ENCODE measurements around the gene MFSD12.
"Not testable (repeated sequence)": the region's sequence is repeated elsewhere in the genome, so short reads cannot be mapped to it uniquely, and the experiment has no call there.

The MFSD12 gene

DNA sequence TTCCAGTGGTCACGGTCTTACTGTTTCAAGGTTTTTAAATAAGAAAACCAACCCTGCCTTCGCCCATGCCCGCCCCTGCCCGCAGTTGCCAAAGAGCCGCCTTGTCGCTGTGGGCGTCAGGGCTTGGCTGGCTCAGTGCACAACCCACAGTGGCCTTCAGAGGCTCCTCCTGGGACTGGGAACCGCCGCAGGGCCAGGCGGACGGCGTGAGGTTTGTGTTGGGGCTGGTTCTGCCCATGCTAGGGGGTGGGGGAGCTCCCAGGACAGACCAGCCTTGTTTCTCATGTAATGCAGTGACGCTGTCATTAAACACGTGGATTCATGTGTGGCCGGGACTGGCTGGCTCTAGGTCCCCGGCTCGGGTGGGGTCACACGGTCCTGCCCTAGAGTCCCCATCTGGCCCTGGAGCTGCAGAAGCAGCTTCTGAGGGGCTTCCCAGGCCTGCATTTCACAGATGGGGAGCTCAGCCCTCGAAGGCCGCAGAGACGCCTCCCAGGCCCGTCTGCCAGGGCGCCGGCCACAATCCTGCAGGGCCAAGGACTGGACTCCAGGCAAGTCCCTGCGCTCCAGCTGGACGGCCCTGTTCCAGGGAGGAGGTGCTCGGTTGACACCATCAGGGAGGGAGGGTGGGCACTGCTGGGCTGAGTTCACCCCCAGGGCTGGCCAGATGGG, 20.8 kb downstream of the MFSD12 start:
- no peak for DNase-seq

DNA sequence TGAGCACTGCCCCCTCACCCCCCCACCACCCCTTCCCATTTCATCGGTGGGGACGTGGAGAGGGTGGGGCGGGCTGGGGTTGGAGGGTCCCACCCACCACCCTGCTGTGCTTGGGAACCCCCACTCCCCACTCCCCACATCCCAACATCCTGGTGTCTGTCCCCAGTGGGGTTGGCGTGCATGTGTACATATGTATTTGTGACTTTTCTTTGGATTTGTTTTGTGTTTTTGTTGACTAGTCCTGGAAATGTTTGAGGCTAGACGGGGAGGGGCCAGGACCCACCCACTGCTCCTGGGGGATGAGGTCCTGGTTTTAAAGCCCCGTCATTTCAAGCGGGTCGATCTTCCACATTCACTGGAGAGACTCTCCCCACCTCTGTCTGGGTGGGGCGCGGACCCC, 21.4 kb downstream of the MFSD12 start:
- DNase-seq, result no peak

DNA sequence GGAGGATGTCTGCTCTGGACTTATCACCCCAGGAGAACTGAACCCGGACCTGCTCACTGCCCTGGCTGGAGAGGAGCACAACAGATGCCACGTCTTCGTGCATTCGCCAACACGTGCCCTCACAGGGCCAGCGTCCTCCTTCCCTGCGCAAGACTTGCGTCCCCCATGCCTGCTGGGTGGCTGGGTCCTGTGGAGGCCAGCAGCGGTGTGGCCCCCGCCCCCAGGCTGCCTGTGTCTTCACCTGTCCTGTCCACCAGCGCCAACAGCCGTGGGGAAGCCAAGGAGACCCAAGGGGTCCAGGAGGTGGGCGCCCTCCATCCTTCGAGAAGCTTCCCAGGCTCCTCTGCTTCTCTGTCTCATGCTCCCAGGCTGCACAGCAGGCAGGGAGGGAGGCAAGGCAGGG, 21.8 kb downstream of the MFSD12 start:
- no peak for DNase-seq

DNA sequence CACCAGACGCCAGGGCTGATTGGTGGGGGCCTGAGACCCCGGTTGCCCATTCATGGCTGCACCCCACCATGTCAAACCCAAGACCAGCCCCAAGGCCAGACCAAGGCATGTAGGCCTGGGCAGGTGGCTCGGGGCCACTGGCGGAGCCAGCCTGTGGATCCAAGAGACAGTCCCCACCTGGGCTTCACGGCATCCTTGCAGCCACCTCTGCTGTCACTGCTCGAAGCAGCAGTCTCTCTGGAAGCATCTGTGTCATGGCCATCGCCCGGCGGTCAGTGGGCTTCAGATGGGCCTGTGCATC, 22.2 kb downstream of the MFSD12 start:
- DNase-seq, result no peak

DNA sequence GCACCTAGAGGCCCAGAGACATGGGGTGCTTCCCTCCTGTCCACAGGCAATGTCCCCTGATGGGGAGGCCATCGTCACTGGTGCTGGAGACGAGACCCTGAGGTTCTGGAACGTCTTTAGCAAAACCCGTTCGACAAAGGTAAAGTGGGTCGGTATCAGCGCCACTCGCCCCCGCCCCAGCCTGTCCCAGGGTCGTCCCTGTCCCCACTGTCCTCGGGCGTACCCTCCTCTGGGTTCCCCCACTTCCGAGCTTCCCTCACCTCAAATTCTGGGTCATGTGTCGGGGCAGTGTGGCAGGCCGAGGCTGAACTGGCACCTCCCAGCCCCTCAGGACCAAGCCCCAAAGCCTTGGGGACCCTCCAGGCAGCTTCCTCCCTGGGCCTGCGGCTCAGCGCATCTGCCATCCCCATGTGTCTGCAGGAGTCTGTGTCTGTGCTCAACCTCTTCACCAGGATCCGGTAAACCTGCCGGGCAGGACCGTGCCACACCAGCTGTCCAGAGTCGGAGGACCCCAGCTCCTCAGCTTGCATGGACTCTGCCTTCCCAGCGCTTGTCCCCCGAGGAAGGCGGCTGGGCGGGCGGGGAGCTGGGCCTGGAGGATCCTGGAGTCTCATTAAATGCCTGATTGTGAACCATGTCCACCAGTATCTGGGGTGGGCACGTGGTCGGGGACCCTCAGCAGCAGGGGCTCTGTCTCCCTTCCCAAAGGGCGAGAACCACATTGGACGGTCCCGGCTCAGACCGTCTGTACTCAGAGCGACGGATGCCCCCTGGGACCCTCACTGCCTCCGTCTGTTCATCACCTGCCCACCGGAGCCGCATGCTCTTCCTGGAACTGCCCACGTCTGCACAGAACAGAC, 22.8 kb downstream of the MFSD12 start:
- no peak for DNase-seq

DNA sequence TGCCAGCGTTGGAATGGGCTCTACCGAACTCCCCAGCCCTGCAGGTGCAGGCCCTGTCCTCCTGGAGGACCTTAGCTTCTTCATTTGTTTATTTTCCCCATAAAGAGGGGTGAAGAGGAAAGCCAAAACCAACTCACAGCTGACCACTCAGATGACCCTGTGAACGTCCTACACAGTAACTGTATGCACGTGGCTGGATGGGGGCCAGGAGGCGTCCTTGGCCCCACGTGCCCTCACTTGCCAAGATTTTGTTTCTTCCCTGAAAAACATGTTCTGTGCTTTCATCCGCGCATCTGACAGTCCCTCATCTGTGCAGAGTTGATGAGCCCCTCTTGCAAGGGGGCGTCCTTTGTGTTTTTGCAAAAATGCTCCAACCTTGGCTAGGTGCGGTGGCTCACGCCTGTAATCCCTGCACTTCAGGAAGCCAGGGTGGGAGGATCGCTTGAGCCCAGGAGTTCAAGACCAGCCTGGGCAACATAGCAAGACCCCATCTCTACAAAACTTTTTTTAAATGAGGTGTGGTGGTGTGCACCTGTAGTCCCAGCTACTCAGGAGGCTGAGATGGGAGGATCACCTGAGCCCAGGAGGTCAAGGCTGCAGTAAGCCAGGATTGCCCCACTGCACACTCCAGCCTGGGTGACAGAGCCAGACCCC, 23.7 kb downstream of the MFSD12 start:
- no peak for DNase-seq

DNA sequence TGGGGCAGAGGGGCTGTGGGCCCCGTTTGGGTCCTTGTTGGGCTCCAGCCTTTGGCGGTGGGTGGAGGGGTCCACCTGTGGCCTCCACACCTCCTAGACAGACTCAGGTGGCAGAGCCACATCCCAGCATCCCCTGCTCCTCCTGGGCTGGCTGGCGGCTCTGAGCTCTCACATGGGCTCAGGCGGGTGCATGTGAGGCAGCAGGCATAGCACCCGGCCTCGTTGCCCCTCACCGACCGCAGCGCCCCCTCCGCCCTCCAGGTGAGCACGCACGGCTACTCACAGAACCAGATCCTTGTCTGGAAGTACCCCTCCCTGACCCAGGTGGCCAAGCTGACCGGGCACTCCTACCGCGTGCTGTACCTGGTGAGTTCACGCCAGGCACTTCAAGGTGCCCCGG, 24.4 kb downstream of the MFSD12 start:
- DNase-seq, result no peak

DNA sequence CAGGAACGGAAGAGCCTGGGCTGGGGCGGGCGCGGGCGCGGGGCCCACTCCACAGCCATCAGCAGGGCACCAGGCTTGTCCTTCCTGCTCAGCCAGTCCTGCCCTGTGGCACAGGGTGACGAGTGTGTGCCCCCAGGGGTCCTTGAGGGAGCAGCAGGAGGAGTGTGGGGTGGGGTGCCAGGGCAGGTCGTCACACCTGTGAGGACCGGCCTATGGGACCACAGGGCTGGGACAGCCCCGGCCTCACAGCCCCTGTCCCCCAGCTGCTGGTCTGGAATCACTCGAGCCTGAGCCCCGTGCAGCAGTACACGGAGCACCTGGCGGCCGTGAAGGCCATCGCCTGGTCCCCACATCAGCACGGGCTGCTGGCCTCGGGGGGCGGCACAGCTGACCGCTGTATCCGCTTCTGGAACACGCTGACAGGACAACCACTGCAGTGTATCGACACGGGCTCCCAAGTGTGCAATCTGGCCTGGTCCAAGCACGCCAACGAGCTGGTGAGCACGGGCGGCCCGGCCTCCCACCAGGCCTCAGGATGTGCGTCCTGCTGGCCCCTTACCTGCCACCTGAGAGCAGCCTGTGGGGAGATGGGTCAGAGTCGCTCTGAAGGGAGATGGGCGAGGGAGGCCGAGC, 25.1 kb downstream of the MFSD12 start:
- DNase-seq, result no peak

DNA sequence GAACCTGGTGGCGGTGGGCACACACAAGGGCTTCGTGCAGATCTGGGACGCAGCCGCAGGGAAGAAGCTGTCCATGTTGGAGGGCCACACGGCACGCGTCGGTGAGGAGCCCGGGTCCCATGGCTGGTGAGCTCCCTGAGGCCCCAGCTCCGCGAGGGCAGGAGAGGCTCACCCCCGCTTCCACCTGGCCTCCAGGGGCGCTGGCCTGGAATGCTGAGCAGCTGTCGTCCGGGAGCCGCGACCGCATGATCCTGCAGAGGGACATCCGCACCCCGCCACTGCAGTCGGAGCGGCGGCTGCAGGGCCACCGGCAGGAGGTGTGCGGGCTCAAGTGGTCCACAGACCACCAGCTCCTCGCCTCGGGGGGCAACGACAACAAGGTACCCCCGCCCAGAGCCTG, 25.7 kb downstream of the MFSD12 start:
- no peak for DNase-seq

DNA sequence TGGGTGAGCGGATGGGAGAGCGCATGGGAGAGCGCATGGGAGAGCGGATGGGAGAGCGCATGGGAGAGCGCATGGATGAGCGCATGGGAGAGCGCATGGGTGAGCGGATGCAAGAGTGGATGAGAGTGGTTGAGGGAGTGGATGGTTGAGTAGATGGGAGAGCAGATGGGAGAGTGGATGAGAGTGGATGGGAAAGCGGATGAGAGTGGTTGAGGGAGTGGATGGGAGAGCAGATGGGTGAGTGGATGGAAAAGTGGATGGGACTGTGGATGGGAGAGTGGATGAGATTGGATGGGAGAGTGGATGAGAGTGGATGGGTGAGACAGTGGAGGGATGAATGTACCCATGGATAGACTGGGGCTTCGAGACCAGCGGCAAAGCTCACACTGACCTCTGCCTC, 27.0 kb downstream of the MFSD12 start:
- no peak for DNase-seq

DNA sequence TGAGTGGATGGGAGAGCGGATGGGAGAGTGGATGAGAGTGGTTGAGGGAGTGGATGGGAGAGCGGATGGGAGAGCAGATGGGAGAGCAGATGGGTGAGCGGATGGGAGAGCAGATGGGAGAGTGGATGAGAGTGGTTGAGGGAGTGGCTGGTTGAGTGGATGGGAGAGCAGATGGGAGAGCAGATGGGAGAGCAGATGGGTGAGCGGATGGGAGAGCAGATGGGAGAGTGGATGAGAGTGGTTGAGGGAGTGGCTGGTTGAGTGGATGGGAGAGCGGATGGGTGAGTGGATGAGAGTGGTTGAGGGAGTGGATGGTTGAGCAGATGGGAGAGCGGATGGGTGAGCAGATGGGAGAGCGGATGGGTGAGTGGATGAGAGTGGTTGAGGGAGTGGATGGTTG, 28.1 kb downstream of the MFSD12 start:
- DNase-seq, result not testable (repeated sequence)

DNA sequence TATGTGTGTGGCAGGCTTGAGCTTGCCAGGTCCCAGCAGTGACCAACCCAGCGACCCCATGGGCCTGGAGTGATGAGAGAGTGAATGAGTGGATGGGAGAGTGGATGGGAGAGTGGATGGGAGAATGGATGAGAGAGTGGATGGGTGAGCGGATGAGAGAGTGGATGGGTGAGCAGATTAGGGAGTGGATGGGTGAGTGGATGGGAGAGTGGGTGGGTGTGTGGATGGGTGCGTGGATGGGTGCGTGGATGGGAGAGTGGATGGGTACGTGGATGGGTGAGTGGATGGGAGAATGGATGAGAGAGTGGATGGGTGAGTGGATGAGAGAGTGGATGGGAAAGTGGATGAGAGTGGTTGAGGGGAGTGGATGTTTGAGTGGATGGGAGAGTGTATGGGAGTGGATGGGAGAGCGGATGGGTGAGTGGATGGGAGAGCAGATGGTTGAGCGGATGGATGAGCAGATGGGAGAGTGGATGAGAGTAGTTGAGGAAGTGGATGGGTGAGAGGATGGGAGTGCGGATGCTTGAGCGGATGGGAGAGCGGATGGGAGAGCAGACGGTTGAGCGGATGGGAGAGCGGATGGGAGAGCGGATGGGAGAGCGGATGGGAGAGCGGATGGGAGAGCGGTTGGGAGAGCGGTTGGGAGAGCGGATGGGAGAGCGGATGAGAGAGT, 28.7 kb downstream of the MFSD12 start:
- no peak for DNase-seq

DNA sequence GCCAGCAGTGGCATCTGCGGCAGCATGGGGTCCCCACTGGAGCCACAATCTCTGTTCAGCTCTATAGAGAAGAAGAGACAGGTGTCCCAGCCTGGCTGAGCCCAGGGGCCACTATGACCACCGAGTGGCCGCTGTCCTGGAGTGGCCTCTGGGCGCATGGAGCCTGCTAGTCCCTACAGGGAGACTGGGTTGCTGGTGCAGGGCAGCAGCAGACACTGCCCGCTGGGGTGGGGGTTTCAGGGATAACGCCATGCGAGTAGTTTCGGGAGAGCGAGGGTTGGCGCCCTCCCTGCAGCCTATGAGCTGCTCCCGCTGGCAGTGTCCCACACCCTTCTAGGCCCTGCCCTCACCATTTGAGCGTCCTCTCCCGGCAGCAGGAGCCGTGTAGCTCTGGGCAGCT, 29.3 kb downstream of the MFSD12 start:
- no peak for DNase-seq

DNA sequence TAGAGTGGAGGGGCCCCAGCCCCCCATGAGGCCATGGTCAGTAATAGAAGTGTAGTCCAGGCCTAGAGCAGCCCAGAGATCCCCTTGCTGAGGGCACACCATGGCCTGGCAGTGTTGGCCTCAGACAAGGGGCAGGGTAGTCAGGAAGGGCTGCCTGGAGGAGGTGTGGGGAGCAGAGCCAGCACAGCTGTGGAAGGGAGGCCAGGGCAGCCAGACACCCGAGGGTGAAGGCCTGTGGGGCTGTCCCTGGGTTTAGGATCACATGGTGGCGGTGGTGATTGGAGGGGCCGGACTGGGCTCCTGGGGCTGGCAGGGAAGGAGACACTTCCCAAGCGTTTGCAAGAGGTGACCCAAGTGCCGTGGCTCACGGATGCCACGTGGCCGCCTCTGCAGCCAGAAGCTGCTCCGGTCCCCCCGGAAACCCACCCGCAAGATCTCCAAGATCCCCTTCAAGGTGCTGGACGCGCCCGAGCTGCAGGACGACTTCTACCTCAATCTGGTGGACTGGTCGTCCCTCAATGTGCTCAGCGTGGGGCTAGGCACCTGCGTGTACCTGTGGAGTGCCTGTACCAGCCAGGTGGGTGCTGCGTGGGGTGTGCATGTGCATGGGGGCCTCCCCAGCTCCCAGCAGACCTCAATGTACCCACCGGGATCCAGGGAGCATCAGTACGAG, 30.0 kb downstream of the MFSD12 start:
- DNase-seq, result no peak

DNA sequence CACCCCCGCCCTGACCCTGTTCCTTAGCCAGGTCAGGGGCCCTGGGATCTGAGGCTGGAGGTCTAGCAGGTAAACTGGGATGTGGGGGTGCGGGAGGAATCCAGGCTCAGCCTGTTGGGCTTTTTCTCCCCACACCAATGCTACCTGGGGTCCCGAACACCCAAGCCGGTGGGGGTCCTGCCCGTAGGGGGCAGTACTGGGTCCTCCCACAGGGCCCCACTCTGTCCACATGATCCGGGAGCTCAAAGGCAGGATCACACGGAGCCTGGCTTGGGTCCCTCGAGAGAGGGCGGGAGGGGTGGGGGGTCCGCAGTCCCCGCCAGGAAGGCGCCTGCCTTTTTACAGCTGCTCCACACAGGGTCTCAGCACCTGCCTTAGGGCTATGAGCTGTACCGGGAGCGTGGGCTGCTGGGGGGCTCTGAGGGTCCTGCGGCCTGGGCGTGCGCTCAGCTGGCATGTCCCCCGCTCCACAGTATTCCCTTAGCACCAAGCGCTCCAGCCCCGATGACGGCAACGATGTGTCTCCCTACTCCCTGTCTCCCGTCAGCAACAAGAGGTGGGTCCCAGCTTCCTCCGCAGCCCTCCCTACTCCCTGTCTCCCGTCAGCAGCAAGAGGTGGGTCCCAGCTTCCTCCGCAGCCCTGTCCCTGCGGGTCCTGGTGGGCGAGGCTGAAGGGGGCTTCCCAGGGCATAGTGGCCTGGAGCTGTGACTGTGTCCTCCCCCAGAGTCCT, 30.7 kb downstream of the MFSD12 start:
- no peak for DNase-seq

DNA sequence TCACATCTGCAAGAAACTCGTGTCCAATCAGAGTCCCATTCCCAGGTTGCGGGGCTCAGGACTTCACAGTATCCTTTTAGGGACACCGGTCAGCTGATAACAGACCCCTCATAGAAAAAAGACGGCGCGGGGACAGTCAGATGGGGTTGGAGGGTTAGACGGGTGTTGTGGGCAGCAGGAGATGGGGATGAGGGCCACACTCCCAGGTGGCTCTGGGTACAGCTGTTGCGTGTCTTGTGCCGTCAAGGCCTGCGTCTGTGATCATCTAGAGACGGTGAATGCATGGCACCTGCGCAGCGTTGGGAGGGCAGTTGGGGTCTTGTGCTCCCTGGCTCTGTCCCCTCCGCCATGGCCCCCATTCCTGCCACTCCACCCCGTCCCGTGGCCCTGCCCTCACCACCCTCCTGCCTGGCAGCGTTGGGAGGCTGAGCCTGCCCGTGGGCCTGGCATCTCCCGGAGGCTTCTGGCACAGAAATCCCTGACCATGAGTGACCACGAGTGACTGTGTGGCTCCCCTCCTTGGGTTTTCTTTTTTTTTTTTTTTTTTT, 32.4 kb downstream of the MFSD12 start:
- no peak for DNase-seq

DNA sequence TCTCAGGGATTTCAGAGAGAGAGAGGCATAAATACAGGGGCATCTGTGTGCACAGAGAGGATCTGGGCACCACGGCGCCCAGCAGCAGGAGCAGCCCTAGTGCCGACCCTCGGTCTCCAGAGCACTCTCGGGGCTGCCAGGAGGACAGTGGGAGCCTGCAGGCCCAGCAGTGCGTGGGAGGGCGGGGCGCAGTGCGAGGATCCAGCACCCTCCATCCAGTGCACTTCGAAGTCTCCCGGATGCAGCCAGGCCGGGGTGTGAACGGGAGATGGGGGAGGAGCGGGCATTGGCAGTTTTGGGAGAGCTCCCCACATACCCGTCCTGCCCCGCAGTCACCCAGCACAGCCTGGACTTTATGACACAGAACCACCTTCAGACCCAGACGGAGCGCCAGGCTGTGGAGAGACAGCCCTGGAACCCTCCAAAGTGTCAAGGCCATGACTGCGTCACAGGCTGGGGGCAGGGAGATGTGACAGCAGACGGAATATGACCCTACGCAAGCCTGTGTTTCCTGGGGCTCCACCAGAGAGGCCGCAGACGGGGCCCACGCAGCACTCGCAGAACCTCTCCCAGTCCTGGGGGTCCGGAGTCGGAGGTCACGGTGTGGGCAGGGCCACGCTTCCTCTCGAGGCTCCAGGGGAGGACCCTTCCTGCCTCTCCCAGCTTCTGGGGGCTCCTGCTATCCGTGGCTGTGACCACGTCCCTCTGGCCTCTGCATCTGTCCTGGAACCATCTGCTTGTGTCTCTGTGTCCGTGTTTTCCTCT, 33.1 kb downstream of the MFSD12 start:
- DNase-seq, result no peak

DNA sequence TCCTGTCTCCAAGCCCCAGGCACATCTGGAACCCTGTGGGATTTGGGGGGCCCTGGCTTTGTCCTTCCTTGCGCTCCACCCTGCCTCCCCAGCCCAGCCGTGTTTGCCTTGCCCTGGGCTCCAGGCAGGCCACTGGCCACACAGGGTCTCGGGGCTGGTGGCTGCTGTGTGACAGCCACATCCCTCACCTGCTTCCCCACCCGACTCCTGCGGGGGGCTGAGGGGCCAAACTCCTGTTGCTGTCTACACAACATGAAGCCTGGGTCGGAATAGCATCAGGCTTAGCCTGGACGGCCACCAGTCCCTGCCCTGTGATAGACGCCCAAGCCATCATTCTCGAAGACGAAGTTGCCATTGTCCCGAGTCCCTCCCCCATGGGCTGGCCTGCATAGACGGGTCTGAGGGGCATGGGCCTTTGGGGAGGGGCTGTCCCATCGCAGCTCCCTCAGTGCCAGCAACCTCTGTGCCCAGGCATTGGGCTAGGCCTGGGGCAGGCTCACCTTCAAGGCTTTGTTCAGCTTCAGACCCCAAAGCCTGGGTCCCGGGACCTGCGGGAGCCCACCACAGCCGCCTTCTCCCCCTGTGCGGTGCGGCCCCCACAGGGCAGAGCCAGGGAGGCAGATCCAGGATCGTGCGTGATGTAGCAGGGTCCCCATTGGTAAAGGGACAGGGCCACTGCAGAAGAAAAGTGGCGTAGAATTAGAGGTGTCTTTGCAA, 33.9 kb downstream of the MFSD12 start:
- DNase-seq, result no peak

DNA sequence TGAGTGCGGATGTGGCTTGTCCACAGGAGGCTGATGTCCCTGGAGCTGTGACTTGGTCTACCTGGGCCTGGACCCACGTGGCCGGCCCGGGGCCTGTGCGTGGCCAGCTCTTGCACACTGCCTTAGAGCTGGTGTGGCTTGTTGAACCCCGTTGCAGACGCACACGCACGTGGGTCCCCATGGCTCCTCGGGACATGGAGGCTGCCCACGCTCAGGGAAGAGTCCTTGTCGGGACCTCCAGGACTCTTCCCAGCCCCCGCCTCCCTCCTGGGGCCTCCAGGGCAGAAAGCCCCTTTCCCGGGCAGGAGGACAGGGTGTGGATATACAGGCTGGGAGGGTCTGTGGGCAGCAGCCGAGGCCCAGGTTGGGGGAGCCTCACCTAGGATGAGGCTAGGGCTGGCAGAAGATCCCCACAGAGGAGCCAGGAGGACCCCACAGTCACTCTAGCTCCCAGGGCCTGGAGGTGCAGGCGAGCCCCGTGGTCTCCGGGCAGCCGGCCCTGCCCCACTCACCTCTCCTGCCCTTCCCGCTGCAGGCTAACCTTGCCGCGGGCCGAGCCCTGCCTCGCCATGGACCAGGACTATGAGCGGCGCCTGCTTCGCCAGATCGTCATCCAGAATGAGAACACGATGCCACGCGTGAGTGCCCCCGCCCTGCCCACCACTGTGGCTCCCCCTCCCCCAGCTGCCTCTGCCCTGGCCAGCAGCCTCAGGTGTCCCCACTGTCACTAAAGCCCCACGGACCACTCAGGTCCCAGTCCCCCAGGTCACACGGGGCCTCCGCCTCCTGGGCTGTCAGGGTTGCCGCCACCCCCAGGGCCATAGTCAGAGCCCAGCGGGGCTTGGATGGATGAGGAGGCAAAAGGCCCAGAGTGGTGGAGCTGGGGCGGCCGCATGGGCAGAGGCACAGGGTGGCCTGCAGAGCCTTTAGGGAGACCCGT, 34.7 kb downstream of the MFSD12 start:
- DNase-seq, result no peak

All from activated CD4-positive, alpha-beta T cell treated with anti-CD3 and anti-CD28 coated beads, Interleukin-2, amount 50 U/mL, for 4 hours (primary cell).